Measurements from ENCODE around the gene XAGE1A.
"Not testable (repeated sequence)": the region's sequence is repeated elsewhere in the genome, so short reads cannot be mapped to it uniquely, and the experiment has no call there.

XAGE1A gene

GRCh38 chrX:52495545-52496418, at the start of gene XAGE1A:
Gene XAGE1A, plus strand, starts transcription at chrX:52495808. Its CDS starts 1,554 bp downstream, at chrX:52497362.
- DNase-seq (ENCODE audit: low spot score) = not testable (repeated sequence)

GRCh38 chrX:52452031-52452430, 43.6 kb upstream of the XAGE1A start:
- DNase-seq (ENCODE audit: low spot score) = not testable (repeated sequence)

- not testable (repeated sequence) for DNase-seq (ENCODE audit: low spot score)
Measured at GRCh38 chrX:52471301-52471700, 24.3 kb upstream of the XAGE1A start.

- DNase-seq (ENCODE audit: low spot score) = not testable (repeated sequence)
Measured at GRCh38 chrX:52496419-52496772, 788 bp downstream of the XAGE1A start.

- not testable (repeated sequence) for DNase-seq (ENCODE audit: low spot score)
Measured at GRCh38 chrX:52501362-52501761, 5.8 kb downstream of the XAGE1A start.

GRCh38 chrX:52504551-52504950, 8.9 kb downstream of the XAGE1A start:
- no peak for DNase-seq (ENCODE audit: low spot score)

GRCh38 chrX:52507331-52507730, 11.7 kb downstream of the XAGE1A start:
- no peak for DNase-seq (ENCODE audit: low spot score)

- no peak for DNase-seq (ENCODE audit: low spot score)
Measured at GRCh38 chrX:52509916-52510315, 14.3 kb downstream of the XAGE1A start.

- DNase-seq (ENCODE audit: low spot score) = not testable (repeated sequence)
Measured at GRCh38 chrX:52511126-52511525, 15.5 kb downstream of the XAGE1A start.

- DNase-seq (ENCODE audit: low spot score) = not testable (repeated sequence)
Measured at GRCh38 chrX:52516110-52516986, 20.7 kb downstream of the XAGE1A start.

GRCh38 chrX:52516987-52517325, 21.3 kb downstream of the XAGE1A start, which contains the start of gene XAGE1B:
Gene XAGE1B, minus strand, starts transcription at chrX:52517063. Its CDS starts 1,536 bp downstream, at chrX:52515527.
- not testable (repeated sequence) for DNase-seq (ENCODE audit: low spot score)

- DNase-seq (ENCODE audit: low spot score) = not testable (repeated sequence)
Measured at GRCh38 chrX:52541051-52541450, 45.4 kb downstream of the XAGE1A start.

- no peak for DNase-seq (ENCODE audit: low spot score)
Measured at GRCh38 chrX:52542311-52542710, 46.7 kb downstream of the XAGE1A start.

- DNase-seq (ENCODE audit: low spot score) = no peak
Measured at GRCh38 chrX:52544147-52544840, 48.7 kb downstream of the XAGE1A start.

GRCh38 chrX:52548769-52549168, 53.2 kb downstream of the XAGE1A start:
- DNase-seq (ENCODE audit: low spot score) = not testable (repeated sequence)
